ENCODE results near the gene ARMCX5. TPM values are rescaled to one million over a fixed set of nuclear protein-coding genes. Genes with fewer than 3 reads are reported as not detected.

ARMCX5 gene
- polyA plus RNA-seq, 1 donor from 2014 or later, result 56.1 TPM

DNA sequence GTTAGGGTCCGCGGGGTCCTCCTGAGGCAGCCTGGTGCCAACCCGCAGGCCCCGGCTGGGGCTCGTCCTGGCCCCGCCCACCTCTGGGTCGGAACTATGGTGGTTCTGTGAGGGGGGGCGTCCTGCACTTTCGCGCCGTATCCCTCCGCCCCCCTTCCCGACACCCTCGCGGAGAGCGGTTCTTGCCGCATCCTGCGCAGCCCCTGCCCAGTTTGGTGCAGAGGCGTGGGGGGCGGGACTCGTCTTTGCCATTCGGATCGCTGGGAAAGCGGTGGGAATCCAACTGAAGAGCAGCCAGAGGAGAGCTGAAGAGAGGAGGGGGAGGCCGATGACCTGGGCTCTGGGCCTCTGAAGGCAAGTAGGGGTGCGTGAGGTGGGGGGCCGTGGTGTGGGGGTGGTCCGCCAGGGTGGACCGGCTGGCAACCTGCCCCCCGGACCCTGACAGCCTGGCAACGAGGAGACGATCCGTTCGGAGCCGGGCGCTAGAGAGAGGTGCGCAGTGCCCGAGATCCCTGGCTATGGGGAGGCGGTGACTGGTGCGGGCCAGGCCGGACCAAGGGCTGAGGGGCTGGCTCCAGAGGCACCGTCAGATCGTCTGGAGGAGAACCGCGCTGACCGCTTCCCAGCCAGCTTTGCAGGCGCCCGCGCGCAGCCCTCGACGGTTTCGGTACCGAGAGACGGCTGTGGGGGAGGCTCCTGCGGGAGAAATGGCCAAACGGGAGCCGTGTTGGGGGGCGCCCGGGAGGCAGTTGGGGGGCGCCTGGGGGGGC is 52.1 kb downstream of the ARMCX5 start, which contains the start of gene GPRASP1:
TSS of gene GPRASP1 (plus strand) at position 242 of the 770 bp plus-strand sequence. CDS start 2,431 bp downstream, outside the sequence.
- Histone ChIP-seq H3K27me3 (ENCODE audit: insufficient read depth, low read depth, low read length) (no peaks in the 10 kb centered on the region), H3K27ac (ENCODE audit: low read length) (no peak within 1 kb of the TSS)
- TF ChIP-seq EZH2 (IDR thresholded peaks at IDR 0.05; ENCODE audit: borderline replicate concordance, insufficient read depth, low read length, poor library complexity, severe bottlenecking), result no peak
- TF ChIP-seq RAD21 (conservative IDR thresholded peaks at IDR 0.05), result no peak

DNA sequence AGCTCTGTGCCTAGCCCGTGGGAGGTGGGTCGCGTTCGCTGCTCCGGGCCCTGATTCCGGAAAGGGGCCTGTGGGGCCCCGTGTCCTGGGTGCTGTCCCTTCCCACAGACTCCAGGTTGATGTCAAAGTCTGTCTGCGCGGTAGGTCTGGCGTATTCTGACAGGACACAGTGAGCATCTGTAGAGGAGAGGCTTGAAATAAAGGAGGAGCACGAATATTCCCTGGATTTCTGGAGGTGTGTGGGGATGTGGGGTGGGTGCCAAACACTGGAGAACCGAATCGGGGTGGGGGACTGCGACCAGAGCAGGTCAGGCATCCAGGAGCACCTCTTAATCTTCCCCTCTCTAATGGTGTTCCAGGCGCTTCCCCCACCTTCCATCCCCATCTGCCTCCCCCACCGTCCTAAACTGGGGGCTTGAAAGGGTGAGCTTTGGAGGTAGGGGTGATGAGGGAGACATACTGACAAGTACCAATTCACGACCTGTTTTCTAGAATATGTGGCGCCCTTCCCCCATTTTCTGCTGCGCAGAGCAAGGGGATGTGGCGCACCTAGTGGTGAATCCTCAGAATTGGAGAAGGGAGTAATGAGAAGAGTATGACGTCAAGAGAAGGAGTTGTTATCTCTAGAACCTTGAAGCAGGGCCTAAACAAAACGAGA is 52.8 kb downstream of the ARMCX5 start:
- Histone ChIP-seq H2AFZ (ENCODE audit: low read depth, low read length) (no peak overlapping the region), H3K4me2 (ENCODE audit: low read length) (no peak overlapping the region), H3K9me3 (ENCODE audit: low read length) (no peaks in the 10 kb centered on the region), H3K27me3 (ENCODE audit: insufficient read depth, low read depth, low read length) (no peaks in the 10 kb centered on the region), H4K20me1 (ENCODE audit: insufficient read depth) (no peaks in the 10 kb centered on the region), H3K79me2 (replicated peaks; ENCODE audit: insufficient read depth, low read length) (no peaks in the 10 kb centered on the region), H3K9ac (ENCODE audit: low read length) (no peak overlapping the region), H3F3A (ENCODE audit: insufficient read depth, low read length, poor library complexity, severe bottlenecking) (no peaks in the 10 kb centered on the region), H3K27ac (ENCODE audit: low read length) (no peak overlapping the region), H3K9me2 (ENCODE audit: insufficient read depth, low read length) (no peaks in the 10 kb centered on the region), H3K36me3 (ENCODE audit: insufficient read depth, low read length) (no peaks in the 10 kb centered on the region), H3K4me3 (ENCODE audit: low read length) (peak overlapping the region; percentile 46)
- TF ChIP-seq TAF1 (IDR thresholded peaks at IDR 0.05; ENCODE audit: low read depth), result no peak
- TF ChIP-seq, protein P1, sequence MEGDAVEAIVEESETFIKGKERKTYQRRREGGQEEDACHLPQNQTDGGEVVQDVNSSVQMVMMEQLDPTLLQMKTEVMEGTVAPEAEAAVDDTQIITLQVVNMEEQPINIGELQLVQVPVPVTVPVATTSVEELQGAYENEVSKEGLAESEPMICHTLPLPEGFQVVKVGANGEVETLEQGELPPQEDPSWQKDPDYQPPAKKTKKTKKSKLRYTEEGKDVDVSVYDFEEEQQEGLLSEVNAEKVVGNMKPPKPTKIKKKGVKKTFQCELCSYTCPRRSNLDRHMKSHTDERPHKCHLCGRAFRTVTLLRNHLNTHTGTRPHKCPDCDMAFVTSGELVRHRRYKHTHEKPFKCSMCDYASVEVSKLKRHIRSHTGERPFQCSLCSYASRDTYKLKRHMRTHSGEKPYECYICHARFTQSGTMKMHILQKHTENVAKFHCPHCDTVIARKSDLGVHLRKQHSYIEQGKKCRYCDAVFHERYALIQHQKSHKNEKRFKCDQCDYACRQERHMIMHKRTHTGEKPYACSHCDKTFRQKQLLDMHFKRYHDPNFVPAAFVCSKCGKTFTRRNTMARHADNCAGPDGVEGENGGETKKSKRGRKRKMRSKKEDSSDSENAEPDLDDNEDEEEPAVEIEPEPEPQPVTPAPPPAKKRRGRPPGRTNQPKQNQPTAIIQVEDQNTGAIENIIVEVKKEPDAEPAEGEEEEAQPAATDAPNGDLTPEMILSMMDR (IDR thresholded peaks at IDR 0.05; ENCODE audit: poor library complexity, severe bottlenecking), result peak; percentile 41
- no peak for TF ChIP-seq EP300 (conservative IDR thresholded peaks at IDR 0.05; ENCODE audit: poor library complexity, severe bottlenecking)
- TF ChIP-seq SMC3 (conservative IDR thresholded peaks at IDR 0.05; ENCODE audit: poor library complexity), result no peak

More for the DNA sequence above, 52.1 kb downstream of the ARMCX5 start, which contains the start of gene GPRASP1:
- no peaks in the 10 kb centered on the region for H3K9me3 ChIP-seq (ENCODE audit: low read length)
- H3K9me2 ChIP-seq (ENCODE audit: insufficient read depth, low read length), result no peaks in the 10 kb centered on the region
- peak within 1 kb of the TSS; percentile 46 for H3K4me3 ChIP-seq (ENCODE audit: low read length)
- no peak within 1 kb of the TSS for H3K9ac ChIP-seq (ENCODE audit: low read length)
- H3F3A ChIP-seq (ENCODE audit: insufficient read depth, low read length, poor library complexity, severe bottlenecking), result no peaks in the 10 kb centered on the region
- no peaks in the 10 kb centered on the region for H3K79me2 ChIP-seq (replicated peaks; ENCODE audit: insufficient read depth, low read length)
- H2AFZ ChIP-seq (ENCODE audit: low read depth, low read length), result no peak within 1 kb of the TSS
- no peak within 1 kb of the TSS for H3K4me2 ChIP-seq (ENCODE audit: low read length)
- H4K20me1 ChIP-seq (ENCODE audit: insufficient read depth), result no peaks in the 10 kb centered on the region
- H3K36me3 ChIP-seq (ENCODE audit: insufficient read depth, low read length), result no peaks in the 10 kb centered on the region

Other genes starting within 250 kb of the ARMCX5 start
- not detected in 2 replicates for gene NXF2B, start 159.5 kb upstream of the ARMCX5 start, polyA plus RNA-seq
- gene TCP11X2, start 127.7 kb upstream of the ARMCX5 start, polyA plus RNA-seq, result 0.12 TPM in 1 of 2 replicates, not detected in the other
- gene TMSB15A, start 82.8 kb upstream of the ARMCX5 start, polyA plus RNA-seq, result 1,130 and 1,269 TPM in 2 replicates
- gene GPRASP1, start 52.0 kb downstream of the ARMCX5 start, polyA plus RNA-seq, result 34.3 and 39.5 TPM in 2 replicates
- 93.5 and 96.4 TPM in 2 replicates for gene GPRASP2, start 112.9 kb downstream of the ARMCX5 start, polyA plus RNA-seq
- gene GPRASP3, start 121.2 kb downstream of the ARMCX5 start, polyA plus RNA-seq, result 16.4 and 16.5 TPM in 2 replicates

All from neural cell (in vitro differentiated cells).